Cerebellar nuclear complex (tissue), 1 donor: ENCODE measurements around the gene MEGF10.

ENCODE experiments used
- DNase-seq, 2 experiments: peaks; one replicate each; lab custom pipeline; 2025; lab: John Stamatoyannopoulos, UW

Gene MEGF10

DNA sequence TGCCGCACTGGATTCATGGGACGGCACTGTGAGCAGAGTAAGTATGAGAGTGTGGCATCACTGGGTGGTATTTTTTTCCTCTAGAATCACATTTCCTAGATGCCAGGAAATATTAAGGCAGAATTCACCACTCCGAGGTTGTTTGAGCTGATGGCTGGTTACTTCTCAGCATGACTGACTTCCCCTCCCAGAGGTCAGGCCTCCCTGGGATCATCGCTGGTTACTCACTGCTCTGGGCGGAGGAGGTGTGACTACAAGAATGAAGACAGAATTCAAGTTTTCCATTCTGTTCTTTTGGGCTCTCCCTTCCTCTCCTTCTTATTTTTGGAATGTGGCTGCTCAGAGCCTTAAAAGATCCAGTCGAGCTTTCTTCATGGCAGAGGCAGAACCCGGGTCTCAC, 150.2 kb downstream of the MEGF10 start:
- no peak for DNase-seq

DNA sequence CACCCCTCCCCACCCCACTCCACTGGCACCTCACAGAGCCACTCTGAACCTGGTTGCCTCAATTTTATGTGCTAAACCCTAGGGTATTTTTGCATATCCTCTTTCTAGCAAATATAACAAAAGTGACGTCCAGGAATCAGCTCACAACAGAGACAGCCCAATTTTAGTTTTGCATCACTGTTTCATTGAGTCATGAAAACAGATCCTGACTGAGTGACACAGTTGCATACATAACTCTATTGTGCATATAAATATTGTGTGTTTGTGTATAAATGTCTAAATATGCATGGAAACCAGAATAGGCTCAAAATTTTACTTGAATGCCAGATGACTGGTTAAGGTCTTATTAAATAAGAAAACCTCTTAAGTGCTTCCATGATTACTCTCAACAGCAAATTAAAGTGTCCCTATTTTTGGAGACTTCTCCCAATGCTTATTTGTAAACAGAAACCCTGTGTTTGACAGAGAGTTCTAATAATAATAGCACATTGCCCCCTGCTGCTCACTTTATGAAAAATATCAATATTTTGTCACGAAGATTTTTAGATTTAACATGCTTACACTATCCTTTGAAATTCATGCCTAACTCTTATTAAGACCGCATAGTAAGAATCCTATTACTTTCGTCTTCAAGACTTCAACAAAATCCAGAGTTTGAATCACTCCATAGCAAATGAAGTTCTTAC, 151.3 kb downstream of the MEGF10 start:
- DNase-seq, result no peak

DNA sequence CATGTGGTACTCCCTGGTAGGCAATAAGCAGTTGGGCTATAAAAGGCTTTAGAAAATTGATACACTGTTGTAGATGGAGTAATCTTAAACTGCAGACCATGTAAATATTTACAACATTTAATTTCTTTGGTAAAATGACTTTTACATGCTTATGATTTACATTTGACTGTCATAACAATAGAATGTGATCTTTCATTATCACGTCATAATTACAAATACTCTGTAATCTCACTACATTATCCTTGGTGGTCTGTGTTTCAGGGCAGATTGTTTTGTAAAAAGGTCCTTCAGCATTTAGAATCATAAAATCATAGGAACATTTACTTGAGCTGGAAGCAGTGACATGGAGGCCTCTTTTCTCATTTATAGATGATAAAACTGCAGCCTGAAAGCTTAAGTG, 153.6 kb downstream of the MEGF10 start:
- no peak for DNase-seq

DNA sequence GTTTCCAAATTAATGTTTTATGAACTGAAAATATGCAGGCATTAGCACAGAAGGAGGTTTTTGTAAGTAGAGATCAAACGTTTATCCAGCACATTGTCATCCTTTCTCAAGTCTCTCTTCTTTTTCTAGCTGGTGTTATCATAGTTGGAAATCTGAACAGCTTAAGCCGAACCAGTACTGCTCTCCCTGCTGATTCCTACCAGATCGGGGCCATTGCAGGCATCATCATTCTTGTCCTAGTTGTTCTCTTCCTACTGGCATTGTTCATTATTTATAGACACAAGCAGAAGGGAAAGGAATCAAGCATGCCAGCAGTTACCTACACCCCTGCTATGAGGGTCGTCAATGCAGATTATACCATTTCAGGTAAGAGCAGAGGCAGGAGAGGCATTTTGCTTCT, 154.7 kb downstream of the MEGF10 start:
- DNase-seq, result no peak

DNA sequence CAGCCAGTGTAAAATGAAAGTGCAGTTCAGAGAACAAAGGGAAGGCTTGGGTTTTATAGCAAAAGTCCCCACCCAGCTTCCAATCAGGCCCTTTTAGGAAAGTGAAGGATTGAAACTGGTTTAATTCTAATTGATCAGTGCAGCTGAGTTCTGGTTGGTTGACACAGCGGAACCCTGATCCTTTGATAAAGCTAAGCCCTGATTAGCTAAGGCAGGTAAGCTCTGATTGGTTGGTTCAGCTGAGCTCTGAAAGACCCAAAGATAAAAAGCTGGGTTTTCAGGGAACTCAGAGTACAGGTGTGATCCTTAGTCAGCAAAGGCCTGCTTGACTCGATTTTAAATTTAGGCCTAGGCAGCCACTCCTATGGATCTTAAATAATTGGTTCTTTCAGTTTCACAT, 156.0 kb downstream of the MEGF10 start:
- DNase-seq, result no peak

DNA sequence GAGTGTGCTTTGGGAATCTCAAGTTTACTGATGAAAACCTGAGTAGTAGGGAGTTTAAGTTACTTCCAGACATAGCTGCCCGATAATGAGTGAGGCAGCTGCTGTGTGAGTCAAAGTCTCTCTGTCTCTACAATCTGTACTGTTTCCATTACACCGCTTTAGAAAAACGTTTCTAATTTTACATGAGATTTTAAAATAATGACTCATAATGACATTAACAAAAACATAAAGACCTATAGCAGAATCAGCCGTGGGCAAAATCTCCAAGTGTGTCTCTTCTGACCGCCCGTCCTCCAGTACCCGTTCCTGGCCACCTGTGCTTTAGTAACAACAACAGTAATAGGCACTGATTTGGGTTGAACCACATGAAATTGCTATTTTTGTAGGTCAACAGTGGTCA, 157.2 kb downstream of the MEGF10 start:
- no peak for DNase-seq

DNA sequence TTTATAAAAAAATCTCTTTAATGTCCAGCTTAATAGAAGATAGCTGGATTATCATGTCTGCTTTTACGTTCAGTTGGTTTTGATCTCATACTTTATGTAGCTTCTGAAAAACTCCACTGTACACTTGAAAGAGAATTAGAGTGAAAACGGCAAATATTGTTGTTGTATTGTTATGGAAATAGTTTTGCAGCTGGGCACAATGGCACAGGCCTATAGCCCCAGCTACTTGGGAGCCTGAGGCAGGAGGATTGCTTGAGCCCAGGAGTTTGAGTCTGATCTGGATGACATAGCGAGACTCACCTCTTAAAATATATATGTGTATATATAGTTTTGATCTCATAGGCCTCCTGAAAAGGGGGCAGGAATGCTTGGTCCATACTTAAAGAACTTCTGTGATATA, 159.4 kb downstream of the MEGF10 start:
- no peak for DNase-seq

DNA sequence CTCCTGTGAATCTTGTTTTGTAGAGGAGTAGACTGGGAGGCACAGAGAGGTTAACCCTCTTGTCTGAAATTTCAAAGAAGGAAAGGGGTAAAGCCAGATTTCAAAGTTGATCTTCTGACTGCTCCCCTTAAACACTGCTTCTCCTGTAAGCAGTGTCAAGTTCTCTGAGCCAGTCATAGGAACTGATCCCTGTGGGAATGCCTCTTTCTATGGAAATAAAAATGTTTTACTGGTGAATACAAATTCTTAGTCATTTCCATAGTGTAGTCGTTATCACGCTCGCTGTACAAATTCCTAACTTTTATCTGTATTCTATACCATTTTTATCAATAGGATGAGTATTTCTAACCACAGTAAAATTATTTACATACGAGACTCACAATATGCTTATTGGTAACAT, 160.5 kb downstream of the MEGF10 start:
- no peak for DNase-seq

DNA sequence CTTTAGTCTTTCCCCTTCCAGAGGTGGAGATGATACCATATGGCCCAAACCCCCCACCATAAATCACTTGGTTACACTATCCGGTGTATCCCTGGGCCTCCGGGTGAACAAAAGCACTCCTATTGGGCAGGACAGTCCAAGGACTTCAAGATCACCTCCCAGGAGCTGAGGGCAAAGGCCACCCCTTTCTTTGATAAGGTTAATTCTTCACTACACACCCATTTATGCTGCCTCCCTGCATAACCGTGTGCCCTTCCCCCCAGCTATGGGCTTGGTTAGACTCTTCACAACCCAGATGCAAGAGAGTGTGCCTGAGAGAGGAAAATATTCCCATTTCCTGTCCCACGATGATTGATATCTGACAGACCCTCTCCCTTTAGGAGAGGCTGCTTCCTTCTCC, 162.0 kb downstream of the MEGF10 start:
- no peak for DNase-seq

DNA sequence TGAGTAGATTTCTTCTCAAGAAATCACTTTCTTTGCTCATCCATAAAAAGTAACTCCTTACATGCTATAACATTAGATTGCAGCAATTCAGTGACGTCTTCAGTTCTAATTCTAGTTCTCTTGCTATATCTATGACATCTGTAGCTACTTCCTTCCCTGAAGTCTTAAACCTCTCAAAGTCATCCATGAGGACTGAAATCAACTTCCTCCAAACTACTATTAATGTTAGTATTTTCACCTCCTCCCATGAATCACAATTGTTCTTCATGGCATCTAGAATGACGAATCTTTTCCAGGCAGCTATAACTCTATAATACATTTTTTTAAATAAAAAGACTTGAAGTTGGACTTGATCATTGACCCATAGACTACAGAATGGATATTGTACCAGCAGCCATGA, 180.6 kb downstream of the MEGF10 start:
- no peak for DNase-seq

DNA sequence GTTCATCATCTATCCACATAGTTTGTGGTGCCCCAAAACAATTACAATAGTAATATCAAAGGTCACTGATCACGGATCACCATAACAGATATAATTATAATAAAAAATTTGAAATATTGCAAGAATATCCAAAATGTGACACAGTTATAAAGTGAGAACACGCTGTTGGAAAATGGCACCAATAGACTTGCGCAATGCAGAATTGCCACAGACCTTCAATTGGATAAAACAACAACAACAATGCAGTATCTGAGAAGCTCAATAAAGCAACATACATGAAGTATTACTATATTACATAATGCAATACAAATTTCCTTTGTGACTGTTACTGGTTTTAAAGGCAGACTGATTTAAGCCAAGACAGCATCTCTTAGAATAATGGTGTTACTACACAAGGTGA, 182.1 kb downstream of the MEGF10 start:
- DNase-seq, result no peak

DNA sequence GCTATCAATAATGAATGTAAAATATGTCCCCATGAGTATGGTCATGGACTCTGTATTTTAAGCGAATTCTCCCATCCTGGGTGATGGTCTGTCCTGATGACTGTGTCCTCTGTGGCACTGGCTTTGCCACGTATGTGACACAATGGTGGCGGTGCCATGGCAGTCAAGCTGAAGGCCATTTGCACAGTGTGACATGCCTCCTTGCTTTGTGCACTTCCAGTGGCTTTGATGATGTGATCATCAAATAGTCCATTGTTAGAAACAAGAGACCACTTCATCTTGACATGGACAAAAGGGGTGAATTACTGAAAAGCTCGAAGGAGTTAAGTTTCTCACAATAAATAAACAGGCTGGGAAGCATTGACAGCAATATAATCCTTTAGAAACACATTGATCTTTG, 195.9 kb downstream of the MEGF10 start:
- DNase-seq, result no peak

DNA sequence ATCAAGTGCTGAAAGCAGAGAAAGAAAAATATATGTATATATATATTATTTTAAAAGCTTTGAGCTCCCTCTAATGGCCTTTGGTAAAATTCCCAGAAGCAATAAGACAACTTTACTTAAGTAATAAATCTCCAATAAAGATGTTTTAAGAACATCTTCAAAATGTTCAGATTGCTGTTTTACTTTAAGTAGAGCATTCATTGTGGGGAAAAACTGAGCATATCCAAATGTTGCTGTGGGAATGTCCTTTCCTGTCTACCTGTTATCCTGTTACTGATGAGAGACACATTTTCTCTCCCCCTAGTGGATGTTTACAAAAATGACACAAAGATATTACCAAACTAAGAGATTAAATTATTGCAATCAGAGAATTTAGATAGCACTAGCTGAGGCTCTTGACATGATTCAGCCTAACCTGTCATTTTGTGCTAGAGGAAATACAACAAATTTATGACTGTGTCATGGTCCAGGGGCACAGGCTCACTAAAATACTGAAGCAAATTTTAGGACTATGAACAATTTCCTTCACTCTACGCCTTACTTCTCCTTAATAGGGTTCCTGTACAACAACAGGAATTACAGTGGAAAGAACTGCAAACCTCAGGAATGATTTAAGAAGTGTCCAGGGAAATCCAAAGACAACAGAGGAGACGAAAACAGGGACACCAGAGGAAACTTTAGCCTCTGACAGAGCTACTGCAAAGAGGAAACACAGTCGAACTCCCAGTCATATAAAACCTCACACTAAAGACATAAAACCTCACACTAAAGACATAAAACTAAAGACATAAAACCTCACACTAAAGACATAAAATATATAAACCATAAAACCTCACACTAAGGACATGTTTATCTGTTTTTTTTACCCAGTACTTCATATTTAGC, 202.5 kb downstream of the MEGF10 start:
- no peak for DNase-seq

DNA sequence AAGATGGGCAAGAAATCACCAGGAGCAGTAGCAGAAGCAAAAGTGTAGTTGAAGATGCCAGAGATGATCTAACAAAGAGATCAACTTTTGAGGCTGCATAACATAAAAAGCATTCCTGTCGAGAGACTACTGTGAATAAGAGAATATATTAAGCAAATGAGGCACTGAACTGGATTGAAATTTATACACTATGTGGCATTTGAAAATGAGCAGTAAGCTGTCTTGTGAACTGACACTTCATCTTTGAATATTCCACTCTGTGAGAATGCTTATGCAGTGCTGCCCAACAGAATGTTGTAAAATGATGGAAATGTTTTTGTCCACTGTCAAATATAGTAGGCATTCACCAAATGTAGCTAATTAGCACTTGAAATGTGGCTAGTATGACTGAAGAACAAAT, 208.0 kb downstream of the MEGF10 start:
- no peak for DNase-seq

DNA sequence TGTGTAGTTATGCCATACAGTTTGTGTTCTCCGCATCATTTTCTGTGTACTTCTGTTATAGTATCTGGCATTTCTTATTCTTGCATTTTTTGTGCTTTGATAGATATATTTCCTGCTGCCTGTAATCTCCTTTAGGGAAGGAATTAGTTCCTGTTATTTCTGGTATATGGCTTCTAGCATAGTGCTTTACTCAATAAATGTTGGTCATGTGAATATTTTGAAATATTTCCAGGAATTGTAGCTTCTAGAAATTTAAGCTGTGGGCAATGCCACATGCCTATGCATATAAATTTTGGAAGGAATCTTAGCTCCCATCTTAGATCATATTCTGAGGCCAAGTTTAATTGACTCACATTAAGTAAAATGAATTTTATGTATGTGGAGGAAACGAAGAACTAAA, 215.3 kb downstream of the MEGF10 start:
- no peak for DNase-seq

DNA sequence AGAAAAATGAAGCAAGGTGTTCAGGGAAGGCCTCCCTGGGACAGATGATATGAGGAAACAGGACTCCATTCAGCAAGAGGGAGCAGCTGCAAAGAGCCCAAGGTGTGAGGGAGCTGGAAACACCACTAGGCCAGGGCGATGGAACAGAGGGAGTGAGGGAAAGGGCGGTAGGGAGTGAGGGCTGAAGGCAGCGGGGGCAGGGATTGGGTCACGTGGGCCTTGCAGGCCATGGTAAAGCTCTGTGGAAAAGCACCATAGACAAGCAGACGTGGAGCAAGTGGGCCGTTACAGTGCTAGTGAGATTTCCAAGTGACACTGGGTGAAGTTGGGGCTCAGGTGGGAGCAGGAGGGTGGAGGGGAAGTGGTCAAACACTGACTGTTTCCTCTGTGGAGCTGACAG, 216.0 kb downstream of the MEGF10 start:
- DNase-seq, result no peak

DNA sequence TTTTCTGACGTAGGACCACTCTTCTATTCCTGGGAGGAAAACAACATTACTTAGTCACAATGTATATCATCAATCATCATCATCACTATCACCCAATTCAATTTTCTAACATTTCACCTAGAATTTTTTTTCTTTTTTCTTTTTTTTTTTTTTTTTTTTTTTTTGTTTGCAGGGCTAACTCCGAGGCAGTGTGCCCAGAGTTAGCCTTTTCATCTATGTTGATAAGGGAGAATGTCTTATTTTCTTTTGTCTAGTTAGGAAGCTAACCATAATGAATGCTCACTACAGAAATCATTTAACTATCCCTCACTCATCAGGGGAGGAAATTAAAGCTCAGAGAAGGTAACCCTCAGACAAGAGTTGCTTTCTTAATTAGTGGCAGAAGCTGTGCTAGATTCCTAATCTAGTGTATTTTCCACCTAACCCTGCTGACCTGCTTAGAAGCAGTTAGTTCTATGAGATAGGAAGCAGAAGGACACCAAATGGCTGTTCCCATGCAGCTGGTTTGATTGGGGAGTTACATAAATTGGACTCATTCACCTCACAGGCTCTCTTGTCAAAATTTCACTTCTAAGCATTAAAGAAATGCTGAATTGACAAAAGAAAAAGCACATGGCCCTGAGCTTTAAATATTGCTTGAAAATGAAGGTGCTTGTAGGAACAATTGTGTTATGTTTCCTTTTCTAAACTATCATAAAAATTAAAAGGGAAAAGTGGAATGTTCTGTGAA, 218.2 kb downstream of the MEGF10 start:
- DNase-seq, result no peak
